GM12878 (cell line): ENCODE results near the gene NPFFR2.

Source experiments
- CBFB ChIP-seq: IDR thresholded peaks from 2 replicates; pipeline ENCODE4 v1.6.1; 2016; ENCODE audit warnings: antibody characterized with exemption, low read depth
- CTCF ChIP-seq, 3 experiments: IDR thresholded peaks in 2 of 3; conservative IDR thresholded peaks in 1 of 3; 2 replicates each; pipeline ENCODE4 v1.5.1; 2011; ENCODE audit warnings: low read depth in 3 of 3, low read length in 3 of 3, mild to moderate bottlenecking in 3 of 3, control low read depth in 2 of 3, moderate library complexity in 2 of 3, inconsistent platforms in 1 of 3, mixed read lengths in 1 of 3; ENCODE audit not compliant: control insufficient read depth in 2 of 3, insufficient read depth in 1 of 3; ENCODE audit errors: extremely low read depth in 1 of 3
- CUX1 ChIP-seq: IDR thresholded peaks from 2 replicates; pipeline ENCODE4 v1.6.1; 2012; ENCODE audit warnings: improper control_type of control experiment, low read depth, low read length; ENCODE audit not compliant: insufficient replicate concordance
- EP300 ChIP-seq, 2 experiments: fragments of 150-350 bp in 1 of 2; IDR thresholded peaks; 2 replicates each; pipeline ENCODE4 v1.6.1; 2011 to 2012; ENCODE audit warnings: low read depth in 2 of 2, low read length in 2 of 2, borderline replicate concordance in 1 of 2, improper control_type of control experiment in 1 of 2, inconsistent platforms in 1 of 2; ENCODE audit not compliant: control insufficient read depth in 1 of 2
- HDAC6 ChIP-seq: fragments of 200-600 bp; sonication (generic); IDR thresholded peaks from one replicate; pipeline ENCODE4 v1.8.0; 2017; ENCODE audit warnings: antibody characterized with exemption; ENCODE audit not compliant: unreplicated experiment
- JUND ChIP-seq: IDR thresholded peaks from 2 replicates; pipeline ENCODE4 v1.6.1; 2012; ENCODE audit warnings: low read depth, mild to moderate bottlenecking, low read length, improper control_type of control experiment, moderate library complexity
- NFYA ChIP-seq: IDR thresholded peaks from 2 replicates; pipeline ENCODE4 v1.6.1; 2011; ENCODE audit warnings: low read depth, mild to moderate bottlenecking, low read length, improper control_type of control experiment, borderline replicate concordance
- POLR2AphosphoS5 ChIP-seq: IDR thresholded peaks from 2 replicates; pipeline ENCODE4 v1.6.1; 2011; ENCODE audit warnings: mild to moderate bottlenecking, low read length, inconsistent platforms
- RB1 ChIP-seq: fragments of 450-650 bp; formaldehyde crosslinking; IDR thresholded peaks from 2 replicates; pipeline ENCODE4 v1.6.1; 2017; ENCODE audit warnings: mild to moderate bottlenecking, borderline replicate concordance
- REST ChIP-seq: IDR thresholded peaks from 2 replicates; pipeline ENCODE4 v1.6.1; 2012; ENCODE audit warnings: mild to moderate bottlenecking, low read depth, low read length
- SIN3A ChIP-seq: IDR thresholded peaks from 2 replicates; pipeline ENCODE4 v1.6.1; 2012; ENCODE audit warnings: low read depth, low read length, improper control_type of control experiment
- SUZ12 ChIP-seq: fragments of 200-600 bp; sonication (generic); IDR thresholded peaks from one replicate; pipeline ENCODE4 v1.6.1; 2018; ENCODE audit warnings: antibody characterized with exemption, mild to moderate bottlenecking; ENCODE audit not compliant: unreplicated experiment
- ZBTB33 ChIP-seq: fragments of 450-650 bp; IDR thresholded peaks from 2 replicates; pipeline ENCODE4 v1.6.1; 2017; ENCODE audit warnings: mild to moderate bottlenecking
- ZNF687 ChIP-seq: fragments of 450-650 bp; IDR thresholded peaks from 2 replicates; pipeline ENCODE4 v1.6.1; 2017; ENCODE audit warnings: mild to moderate bottlenecking, moderate library complexity

- TF ChIP-seq CBFB (no peak), CUX1 (no peak), NFYA (no peak), ZBTB33 (no peak), CTCF (IDR thresholded peaks at IDR 0.05 in 2 of 3, conservative IDR thresholded peaks at IDR 0.05 in 1 of 3; ENCODE audit: control insufficient read depth in 2 of 3, extremely low read depth in 1 of 3, insufficient read depth in 1 of 3, low read depth in 3 of 3, low read length in 3 of 3) (no peak), SUZ12 (no peak), EP300 (IDR thresholded peaks at IDR 0.05; ENCODE audit: borderline replicate concordance in 1 of 2, control insufficient read depth in 1 of 2, low read depth in 2 of 2, low read length in 2 of 2) (no peak), POLR2AphosphoS5 (no peak), JUND (no peak), RB1 (no peak), SIN3A (no peak), REST (no peak), HDAC6 (no peak), ZNF687 (no peak)
Measured at GRCh38 chr4:72022553-72022952, 9.2 kb upstream of the NPFFR2 start.
